ENCODE results near the gene PPFIA1. TPM values are rescaled to one million over a fixed set of nuclear protein-coding genes. Genes with fewer than 3 reads are reported as not detected.

Gene PPFIA1
- total and polyA plus RNA-seq, 4 donors: 35.6 to 54.9 (median 47.3) TPM

GRCh38 chr11:70317581-70318305, 47.3 kb downstream of the PPFIA1 start:
- no peaks in the 10 kb centered on the region for H3K9me3 ChIP-seq (ENCODE audit: control insufficient read depth, insufficient read depth, low read length)
- peaks cover 14% of the 10 kb centered on the region for H3K36me3 ChIP-seq (ENCODE audit: control insufficient read depth, insufficient read depth, low read length)
- H3K27ac ChIP-seq (ENCODE audit: low read depth, low read length): no peak overlapping the region
- peaks cover 3% of the 10 kb centered on the region for H3K4me1 ChIP-seq (ENCODE audit: control insufficient read depth, insufficient read depth, low read length)
- no peak for DNase-seq (ENCODE audit: low read depth in 4 of 6, low spot score in 6 of 6)
- no peak overlapping the region for H3K4me3 ChIP-seq (ENCODE audit: low read depth, low read length)
- 97% methylated on average over 9 of the region's 14 CpGs for WGBS (ENCODE audit: insufficient coverage)
- H3K27me3 ChIP-seq (ENCODE audit: control insufficient read depth, insufficient read depth, low read length): no peaks in the 10 kb centered on the region

- Histone ChIP-seq H3K9me3 (ENCODE audit: control insufficient read depth, insufficient read depth, low read length) (no peaks in the 10 kb centered on the region), H3K27me3 (ENCODE audit: control insufficient read depth, insufficient read depth, low read length) (no peaks in the 10 kb centered on the region), H3K4me1 (ENCODE audit: control insufficient read depth, insufficient read depth, low read length) (peaks cover 3% of the 10 kb centered on the region), H3K4me3 (ENCODE audit: low read depth, low read length) (no peak overlapping the region), H3K36me3 (ENCODE audit: control insufficient read depth, insufficient read depth, low read length) (peaks cover 15% of the 10 kb centered on the region), H3K27ac (ENCODE audit: low read depth, low read length) (no peak overlapping the region)
- DNase-seq (ENCODE audit: low read depth in 4 of 6, low spot score in 6 of 6): no peak
- 79% methylated on average over 8 of the region's 10 CpGs for WGBS (ENCODE audit: insufficient coverage)
Observed at GRCh38 chr11:70319396-70320076, 49.0 kb downstream of the PPFIA1 start.

DNA sequence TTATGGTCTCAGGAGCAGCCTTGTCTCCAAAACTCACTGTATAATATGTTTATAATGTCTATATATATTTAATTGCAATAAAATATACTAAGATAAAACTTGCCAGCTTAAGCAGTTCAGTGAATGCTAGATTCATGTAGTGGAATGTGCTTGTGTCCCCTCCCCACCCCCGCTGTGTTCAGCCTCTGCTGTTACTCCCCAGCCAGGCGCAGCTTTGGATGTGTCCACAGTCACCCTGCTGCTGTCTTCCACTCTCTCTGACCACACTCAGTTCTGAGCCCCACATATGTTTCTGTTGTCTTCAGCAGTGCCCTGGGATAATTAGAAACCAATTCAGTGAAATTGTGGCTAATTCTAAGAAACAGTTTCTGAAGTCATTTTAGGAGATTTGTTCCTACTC, 52.2 kb downstream of the PPFIA1 start:
- Histone ChIP-seq H3K4me1 (ENCODE audit: control insufficient read depth, insufficient read depth, low read length) (peaks cover 3% of the 10 kb centered on the region), H3K27me3 (ENCODE audit: control insufficient read depth, insufficient read depth, low read length) (no peaks in the 10 kb centered on the region), H3K4me3 (ENCODE audit: low read depth, low read length) (no peak overlapping the region), H3K36me3 (ENCODE audit: control insufficient read depth, insufficient read depth, low read length) (peaks cover 25% of the 10 kb centered on the region), H3K27ac (ENCODE audit: low read depth, low read length) (no peak overlapping the region), H3K9me3 (ENCODE audit: control insufficient read depth, insufficient read depth, low read length) (no peaks in the 10 kb centered on the region)
- DNase-seq (ENCODE audit: low read depth in 4 of 6, low spot score in 6 of 6): no peak
- WGBS (ENCODE audit: insufficient coverage): 100% methylated on average over 2 of the region's 2 CpGs

DNA sequence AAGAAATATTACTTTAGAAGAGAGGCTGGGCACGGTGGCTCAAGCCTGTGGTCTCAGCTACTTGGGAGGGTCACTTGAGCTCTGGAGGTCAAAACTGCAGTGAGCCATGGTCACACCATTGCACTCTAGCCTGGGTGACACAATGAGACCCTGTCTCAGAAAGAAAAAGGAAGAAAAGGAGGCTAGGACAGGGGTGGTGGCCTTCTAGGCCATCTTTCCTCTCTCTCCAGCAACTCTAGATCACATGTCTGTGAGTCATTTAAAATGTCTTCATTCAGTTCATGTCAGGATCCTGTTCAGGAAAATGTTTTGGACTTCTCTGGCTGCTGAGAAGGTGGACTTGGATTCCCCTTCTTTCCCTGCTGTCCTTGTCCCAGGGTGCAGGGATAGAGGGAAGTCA, 53.3 kb downstream of the PPFIA1 start:
- H3K27me3 ChIP-seq (ENCODE audit: control insufficient read depth, insufficient read depth, low read length): no peaks in the 10 kb centered on the region
- no peak overlapping the region for H3K27ac ChIP-seq (ENCODE audit: low read depth, low read length)
- DNase-seq (ENCODE audit: low read depth in 4 of 6, low spot score in 6 of 6): no peak
- peaks cover 26% of the 10 kb centered on the region for H3K36me3 ChIP-seq (ENCODE audit: control insufficient read depth, insufficient read depth, low read length)
- no peaks in the 10 kb centered on the region for H3K9me3 ChIP-seq (ENCODE audit: control insufficient read depth, insufficient read depth, low read length)
- H3K4me1 ChIP-seq (ENCODE audit: control insufficient read depth, insufficient read depth, low read length): peaks cover 3% of the 10 kb centered on the region
- WGBS (ENCODE audit: insufficient coverage): 38% methylated on average over 1 of the region's 1 CpG
- no peak overlapping the region for H3K4me3 ChIP-seq (ENCODE audit: low read depth, low read length)

- peaks cover 29% of the 10 kb centered on the region for H3K36me3 ChIP-seq (ENCODE audit: control insufficient read depth, insufficient read depth, low read length)
- WGBS (ENCODE audit: insufficient coverage): 55% methylated on average over 8 of the region's 10 CpGs
- no peak for DNase-seq (ENCODE audit: low read depth in 4 of 6, low spot score in 6 of 6)
- no peaks in the 10 kb centered on the region for H3K9me3 ChIP-seq (ENCODE audit: control insufficient read depth, insufficient read depth, low read length)
- H3K4me3 ChIP-seq (ENCODE audit: low read depth, low read length): no peak overlapping the region
- H3K4me1 ChIP-seq (ENCODE audit: control insufficient read depth, insufficient read depth, low read length): peaks cover 3% of the 10 kb centered on the region
- H3K27ac ChIP-seq (ENCODE audit: low read depth, low read length): no peak overlapping the region
- H3K27me3 ChIP-seq (ENCODE audit: control insufficient read depth, insufficient read depth, low read length): no peaks in the 10 kb centered on the region
Observed at GRCh38 chr11:70324376-70325115, 54.1 kb downstream of the PPFIA1 start.

DNA sequence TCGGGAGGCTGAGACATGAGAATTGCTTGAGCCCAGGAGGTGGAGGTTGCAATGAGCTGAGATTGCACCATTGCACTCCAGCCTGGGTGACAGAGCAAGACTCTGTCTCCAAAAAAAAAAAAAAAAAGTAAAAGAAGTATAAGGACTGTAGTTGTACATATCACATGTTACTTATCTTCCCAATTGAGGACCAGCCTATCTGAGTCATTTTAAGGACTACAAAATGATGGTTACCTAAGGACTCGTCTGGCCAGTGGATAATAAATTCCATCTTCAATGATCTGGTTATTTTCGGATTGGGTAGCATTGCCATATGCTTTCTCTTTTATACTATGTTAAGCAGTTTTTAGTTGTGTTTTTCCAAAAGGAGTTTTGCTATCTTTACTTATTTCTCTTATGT, 55.3 kb downstream of the PPFIA1 start:
- no peak overlapping the region for H3K27ac ChIP-seq (ENCODE audit: low read depth, low read length)
- H3K27me3 ChIP-seq (ENCODE audit: control insufficient read depth, insufficient read depth, low read length): no peaks in the 10 kb centered on the region
- no peaks in the 10 kb centered on the region for H3K9me3 ChIP-seq (ENCODE audit: control insufficient read depth, insufficient read depth, low read length)
- no peak overlapping the region for H3K4me3 ChIP-seq (ENCODE audit: low read depth, low read length)
- DNase-seq (ENCODE audit: low read depth in 4 of 6, low spot score in 6 of 6): no peak
- WGBS (ENCODE audit: insufficient coverage): no CpG with 5 or more reads among the region's 3 CpGs
- H3K4me1 ChIP-seq (ENCODE audit: control insufficient read depth, insufficient read depth, low read length): peaks cover 3% of the 10 kb centered on the region
- peaks cover 35% of the 10 kb centered on the region for H3K36me3 ChIP-seq (ENCODE audit: control insufficient read depth, insufficient read depth, low read length)

- H3K9me3 ChIP-seq (ENCODE audit: control insufficient read depth, insufficient read depth, low read length): no peaks in the 10 kb centered on the region
- H3K4me1 ChIP-seq (ENCODE audit: control insufficient read depth, insufficient read depth, low read length): peaks cover 3% of the 10 kb centered on the region
- no peak for DNase-seq (ENCODE audit: low read depth in 4 of 6, low spot score in 6 of 6)
- no peak overlapping the region for H3K27ac ChIP-seq (ENCODE audit: low read depth, low read length)
- H3K36me3 ChIP-seq (ENCODE audit: control insufficient read depth, insufficient read depth, low read length): peaks cover 41% of the 10 kb centered on the region
- H3K4me3 ChIP-seq (ENCODE audit: low read depth, low read length): no peak overlapping the region
- H3K27me3 ChIP-seq (ENCODE audit: control insufficient read depth, insufficient read depth, low read length): no peaks in the 10 kb centered on the region
- WGBS (ENCODE audit: insufficient coverage): 93% methylated on average over 4 of the region's 6 CpGs
Observed at GRCh38 chr11:70326365-70326811, 55.9 kb downstream of the PPFIA1 start.

GRCh38 chr11:70326833-70327232, 56.3 kb downstream of the PPFIA1 start:
- H3K4me3 ChIP-seq (ENCODE audit: low read depth, low read length): no peak overlapping the region
- no peak overlapping the region for H3K27ac ChIP-seq (ENCODE audit: low read depth, low read length)
- H3K4me1 ChIP-seq (ENCODE audit: control insufficient read depth, insufficient read depth, low read length): peaks cover 3% of the 10 kb centered on the region
- H3K27me3 ChIP-seq (ENCODE audit: control insufficient read depth, insufficient read depth, low read length): no peaks in the 10 kb centered on the region
- peaks cover 43% of the 10 kb centered on the region for H3K36me3 ChIP-seq (ENCODE audit: control insufficient read depth, insufficient read depth, low read length)
- no CpG with 5 or more reads among the region's 2 CpGs for WGBS (ENCODE audit: insufficient coverage)
- no peaks in the 10 kb centered on the region for H3K9me3 ChIP-seq (ENCODE audit: control insufficient read depth, insufficient read depth, low read length)
- no peak for DNase-seq (ENCODE audit: low read depth in 4 of 6, low spot score in 6 of 6)

- H3K36me3 ChIP-seq (ENCODE audit: control insufficient read depth, insufficient read depth, low read length): peaks cover 44% of the 10 kb centered on the region
- peaks cover 3% of the 10 kb centered on the region for H3K4me1 ChIP-seq (ENCODE audit: control insufficient read depth, insufficient read depth, low read length)
- 93% methylated on average over 6 of the region's 10 CpGs for WGBS (ENCODE audit: insufficient coverage)
- H3K4me3 ChIP-seq (ENCODE audit: low read depth, low read length): no peak overlapping the region
- no peaks in the 10 kb centered on the region for H3K9me3 ChIP-seq (ENCODE audit: control insufficient read depth, insufficient read depth, low read length)
- DNase-seq (ENCODE audit: low read depth in 4 of 6, low spot score in 6 of 6): no peak
- no peaks in the 10 kb centered on the region for H3K27me3 ChIP-seq (ENCODE audit: control insufficient read depth, insufficient read depth, low read length)
- no peak overlapping the region for H3K27ac ChIP-seq (ENCODE audit: low read depth, low read length)
Observed at GRCh38 chr11:70327717-70328116, 57.2 kb downstream of the PPFIA1 start.

All from spinal cord (tissue), 10 donors.